Smooth muscle cell (in vitro differentiated cells): ENCODE results near the gene PTGIS. TPM values are rescaled to one million over a fixed set of nuclear protein-coding genes. Genes with fewer than 3 reads are reported as not detected.

Source experiments
- DNase-seq: peaks from one replicate; lab custom pipeline; 2025; ENCODE audit not compliant: unreplicated experiment; lab: John Stamatoyannopoulos, UW
- H2AFZ ChIP-seq: fragments of 200-600 bp; sonication (generic); 2 replicates; pipeline ENCODE4 v1.6.0; 2016; ENCODE audit warnings: antibody characterized with exemption, low read depth, mild to moderate bottlenecking
- H3F3A ChIP-seq: fragments of 200-600 bp; sonication (generic); 2 replicates; pipeline ENCODE4 v1.6.0; 2017; ENCODE audit warnings: antibody characterized with exemption, low read depth
- H3K27ac ChIP-seq: fragments of 200-600 bp; sonication (generic); 2 replicates; pipeline ENCODE4 v1.5.1; 2016; ENCODE audit warnings: low read depth, mild to moderate bottlenecking
- H3K27me3 ChIP-seq: fragments of 200-600 bp; sonication (generic); 2 replicates; pipeline ENCODE4 v1.6.1; 2016; ENCODE audit warnings: low read depth, mild to moderate bottlenecking
- H3K36me3 ChIP-seq: fragments of 200-600 bp; sonication (generic); 2 replicates; pipeline ENCODE4 v1.5.1; 2016; ENCODE audit warnings: low read depth
- H3K4me1 ChIP-seq: fragments of 200-600 bp; sonication (generic); 2 replicates; pipeline ENCODE4 v1.5.1; 2016; ENCODE audit warnings: low read depth
- H3K4me2 ChIP-seq: fragments of 200-600 bp; sonication (generic); 2 replicates; pipeline ENCODE4 v1.6.0; 2016; ENCODE audit warnings: mild to moderate bottlenecking
- H3K4me3 ChIP-seq: fragments of 200-600 bp; sonication (generic); 2 replicates; pipeline ENCODE4 v1.5.1; 2016; ENCODE audit warnings: mild to moderate bottlenecking
- H3K79me2 ChIP-seq: fragments of 200-600 bp; sonication (generic); 2 replicates; pipeline ENCODE4 v1.6.0; 2016; ENCODE audit warnings: low read depth, mild to moderate bottlenecking
- H3K9ac ChIP-seq: fragments of 200-600 bp; sonication (generic); 2 replicates; pipeline ENCODE4 v1.6.0; 2016; ENCODE audit warnings: low read depth
- H3K9me3 ChIP-seq: fragments of 200-600 bp; sonication (generic); replicated peaks from 2 replicates; pipeline ENCODE4 v1.5.1; 2016; ENCODE audit warnings: low read depth
- H4K20me1 ChIP-seq: fragments of 200-600 bp; sonication (generic); 2 replicates; pipeline ENCODE4 v1.6.0; 2016; ENCODE audit warnings: low read depth
- CTCF ChIP-seq: fragments of 200-600 bp; sonication (generic); IDR thresholded peaks from 2 replicates; pipeline ENCODE4 v1.5.1; 2017; ENCODE audit warnings: borderline replicate concordance, mild to moderate bottlenecking, antibody characterized with exemption; ENCODE audit not compliant: insufficient read depth, poor library complexity, severe bottlenecking
- WGBS: methylation state at CpG from one replicate; pipeline ENCODE4 v1.1.7; 2016; ENCODE audit warnings: low lambda C conversion rate; 5-methylcytosine and 5-hydroxymethylcytosine counted together
- polyA plus RNA-seq: library from polyadenylated mRNA; unstranded; fragments of >200 nt; fragmentation: Nextera tagmentation; extraction: Ambion mirVana; gene quantifications from 2 replicates; pipeline ENCODE4 v1.2.1, GENCODE V29; 2016
- total RNA-seq: library from RNA; depleted of rRNA; stranded (reverse); fragments of >200 nt; gene quantifications from 2 replicates; pipeline ENCODE4 v1.2.3, GENCODE V29; 2014

The PTGIS gene
- total and polyA plus RNA-seq, 2 experiments from 2014 or later, result 0.18 to 0.64 TPM

- Histone ChIP-seq H3K4me1 (peaks cover 11% of the 10 kb centered on the region), H3F3A (no peaks in the 10 kb centered on the region), H2AFZ (no peak overlapping the region), H4K20me1 (no peaks in the 10 kb centered on the region), H3K9ac (no peak overlapping the region), H3K36me3 (no peaks in the 10 kb centered on the region), H3K4me3 (no peak overlapping the region), H3K9me3 (no peaks in the 10 kb centered on the region), H3K79me2 (no peaks in the 10 kb centered on the region), H3K27me3 (peaks cover 3% of the 10 kb centered on the region), H3K27ac (no peak overlapping the region), H3K4me2 (no peak overlapping the region)
- DNase-seq, result no peak
- 90% methylated on average over 2 of the region's 2 CpGs for WGBS
- TF ChIP-seq CTCF, result no peak
These were observed 3.6 kb upstream of the PTGIS start for GRCh38 chr20:49571553-49571835.

GRCh38 chr20:49570828-49571552 is 3.1 kb upstream of the PTGIS start:
- Histone ChIP-seq H3K9me3 (no peaks in the 10 kb centered on the region), H2AFZ (no peak overlapping the region), H3K4me3 (no peak overlapping the region), H3F3A (no peaks in the 10 kb centered on the region), H3K27ac (no peak overlapping the region), H3K9ac (no peak overlapping the region), H3K79me2 (no peaks in the 10 kb centered on the region), H3K4me1 (peaks cover 11% of the 10 kb centered on the region), H3K27me3 (peaks cover 3% of the 10 kb centered on the region), H3K36me3 (no peaks in the 10 kb centered on the region), H4K20me1 (no peaks in the 10 kb centered on the region), H3K4me2 (no peak overlapping the region)
- DNase-seq, result no peak
- no peak for TF ChIP-seq CTCF
- WGBS, result 67% methylated on average over 11 of the region's 11 CpGs

- WGBS, result 92% methylated on average over 7 of the region's 7 CpGs
- H3K4me3 ChIP-seq, result no peak overlapping the region
- DNase-seq, result no peak
These were observed 2.4 kb upstream of the PTGIS start for GRCh38 chr20:49570161-49570827.

More at GRCh38 chr20:49570161-49570827, 2.4 kb upstream of the PTGIS start:
- H3F3A ChIP-seq, result no peaks in the 10 kb centered on the region
- H3K4me1 ChIP-seq, result peaks cover 11% of the 10 kb centered on the region
- no peak for TF ChIP-seq CTCF
- H3K9me3 ChIP-seq, result no peaks in the 10 kb centered on the region
- H3K27ac ChIP-seq, result no peak overlapping the region
- no peaks in the 10 kb centered on the region for H3K79me2 ChIP-seq
- H2AFZ ChIP-seq, result no peak overlapping the region
- H4K20me1 ChIP-seq, result no peaks in the 10 kb centered on the region
- H3K27me3 ChIP-seq, result peaks cover 3% of the 10 kb centered on the region
- no peaks in the 10 kb centered on the region for H3K36me3 ChIP-seq
- H3K9ac ChIP-seq, result no peak overlapping the region
- no peak overlapping the region for H3K4me2 ChIP-seq
